Progenitor cell of endocrine pancreas (in vitro differentiated cells): ENCODE results near the gene CMTM6. TPM values are rescaled to one million over a fixed set of nuclear protein-coding genes. Genes with fewer than 3 reads are reported as not detected.
"Not testable (repeated sequence)": the region's sequence is repeated elsewhere in the genome, so short reads cannot be mapped to it uniquely, and the experiment has no call there.

Experiments
- DNase-seq: peaks from one replicate; pipeline ENCODE4 v3.0.0; 2021; ENCODE audit warnings: low spot score; ENCODE audit not compliant: unreplicated experiment
- H3K27ac Mint-ChIP-seq: 2 replicates; pipeline ENCODE4 v1.8.0; 2021; ENCODE audit warnings: mild to moderate bottlenecking, moderate library complexity, mixed read lengths
- H3K27me3 Mint-ChIP-seq: 2 replicates; pipeline ENCODE4 v1.8.0; 2021; ENCODE audit warnings: mixed read lengths
- H3K36me3 Mint-ChIP-seq: 2 replicates; pipeline ENCODE4 v1.8.0; 2022; ENCODE audit warnings: mixed read lengths; ENCODE audit not compliant: insufficient read depth
- H3K4me1 Mint-ChIP-seq: 2 replicates; pipeline ENCODE4 v1.8.0; 2021; ENCODE audit warnings: low read depth, mixed read lengths
- H3K4me3 Mint-ChIP-seq: 2 replicates; pipeline ENCODE4 v1.8.0; 2021; ENCODE audit warnings: low read depth, mild to moderate bottlenecking, moderate library complexity, mixed read lengths
- H3K9me3 Mint-ChIP-seq: 2 replicates; pipeline ENCODE4 v1.8.0; 2021; ENCODE audit warnings: low read depth, mixed read lengths
- total RNA-seq: library from RNA; stranded (reverse); gene quantifications from 2 replicates; pipeline ENCODE4 v1.2.1, GENCODE V29; 2021
- TF ChIP-seq, protein P1 (sequence below): fragments of 200-600 bp; sonication (generic); IDR thresholded peaks from one replicate; pipeline ENCODE4 v1.5.0; 2021; ENCODE audit warnings: antibody characterized with exemption, mild to moderate bottlenecking; ENCODE audit not compliant: unreplicated experiment

CMTM6 gene
- total RNA-seq, 1 donor from 2014 or later, result 52.7 TPM

DNA sequence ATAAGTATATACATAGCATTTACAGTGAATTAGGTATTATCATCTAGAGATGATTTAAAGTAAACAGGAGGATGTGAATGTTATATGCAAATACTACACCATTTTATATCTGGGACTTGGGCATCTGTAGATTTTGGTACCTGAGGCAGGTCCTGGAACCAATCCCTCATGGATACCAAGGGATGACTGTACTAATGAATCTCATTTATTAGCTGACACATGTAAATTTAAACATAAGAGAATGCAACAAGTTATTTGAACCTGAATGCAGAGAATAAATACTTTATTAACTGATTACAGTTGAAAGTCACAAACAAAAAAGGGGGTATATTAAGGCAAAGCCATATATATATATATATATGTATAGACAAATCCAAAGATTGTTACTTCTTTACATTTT is 23.1 kb upstream of the CMTM6 start:
- no peak overlapping the region for H3K27ac Mint-ChIP-seq
- no peaks in the 10 kb centered on the region for H3K27me3 Mint-ChIP-seq
- peaks cover 7% of the 10 kb centered on the region for H3K4me1 Mint-ChIP-seq
- H3K36me3 Mint-ChIP-seq, result peaks cover 41% of the 10 kb centered on the region
- H3K9me3 Mint-ChIP-seq, result peaks cover 3% of the 10 kb centered on the region
- TF ChIP-seq, protein P1, sequence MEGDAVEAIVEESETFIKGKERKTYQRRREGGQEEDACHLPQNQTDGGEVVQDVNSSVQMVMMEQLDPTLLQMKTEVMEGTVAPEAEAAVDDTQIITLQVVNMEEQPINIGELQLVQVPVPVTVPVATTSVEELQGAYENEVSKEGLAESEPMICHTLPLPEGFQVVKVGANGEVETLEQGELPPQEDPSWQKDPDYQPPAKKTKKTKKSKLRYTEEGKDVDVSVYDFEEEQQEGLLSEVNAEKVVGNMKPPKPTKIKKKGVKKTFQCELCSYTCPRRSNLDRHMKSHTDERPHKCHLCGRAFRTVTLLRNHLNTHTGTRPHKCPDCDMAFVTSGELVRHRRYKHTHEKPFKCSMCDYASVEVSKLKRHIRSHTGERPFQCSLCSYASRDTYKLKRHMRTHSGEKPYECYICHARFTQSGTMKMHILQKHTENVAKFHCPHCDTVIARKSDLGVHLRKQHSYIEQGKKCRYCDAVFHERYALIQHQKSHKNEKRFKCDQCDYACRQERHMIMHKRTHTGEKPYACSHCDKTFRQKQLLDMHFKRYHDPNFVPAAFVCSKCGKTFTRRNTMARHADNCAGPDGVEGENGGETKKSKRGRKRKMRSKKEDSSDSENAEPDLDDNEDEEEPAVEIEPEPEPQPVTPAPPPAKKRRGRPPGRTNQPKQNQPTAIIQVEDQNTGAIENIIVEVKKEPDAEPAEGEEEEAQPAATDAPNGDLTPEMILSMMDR, result no peak
- no peak for DNase-seq
- H3K4me3 Mint-ChIP-seq, result no peak overlapping the region

DNA sequence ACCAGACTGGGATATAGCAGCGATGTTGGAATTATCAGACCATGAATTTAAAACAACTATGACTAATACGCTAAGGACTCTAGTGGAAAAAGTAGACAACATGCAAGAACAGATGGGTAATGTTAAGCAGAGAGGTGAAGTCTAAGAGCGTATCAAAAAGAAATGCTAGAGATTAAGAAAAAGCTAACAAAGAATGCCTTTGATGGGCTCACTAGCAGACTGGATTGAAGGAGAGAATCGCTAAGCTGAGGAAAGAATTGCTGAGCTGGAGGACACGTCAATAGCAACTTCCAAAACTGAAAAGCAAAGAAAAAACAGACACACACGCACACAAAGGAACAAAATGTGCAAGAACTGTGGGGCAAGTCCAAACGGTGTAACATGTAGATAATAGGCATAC is 20.0 kb upstream of the CMTM6 start:
- peaks cover 7% of the 10 kb centered on the region for H3K4me1 Mint-ChIP-seq
- H3K27ac Mint-ChIP-seq, result peak overlapping the region; percentile 51
- no peak overlapping the region for H3K4me3 Mint-ChIP-seq
- no peak for DNase-seq
- H3K27me3 Mint-ChIP-seq, result no peaks in the 10 kb centered on the region
- H3K36me3 Mint-ChIP-seq, result peaks cover 34% of the 10 kb centered on the region
- TF ChIP-seq, protein P1, result no peak
- H3K9me3 Mint-ChIP-seq, result peaks cover 3% of the 10 kb centered on the region

DNA sequence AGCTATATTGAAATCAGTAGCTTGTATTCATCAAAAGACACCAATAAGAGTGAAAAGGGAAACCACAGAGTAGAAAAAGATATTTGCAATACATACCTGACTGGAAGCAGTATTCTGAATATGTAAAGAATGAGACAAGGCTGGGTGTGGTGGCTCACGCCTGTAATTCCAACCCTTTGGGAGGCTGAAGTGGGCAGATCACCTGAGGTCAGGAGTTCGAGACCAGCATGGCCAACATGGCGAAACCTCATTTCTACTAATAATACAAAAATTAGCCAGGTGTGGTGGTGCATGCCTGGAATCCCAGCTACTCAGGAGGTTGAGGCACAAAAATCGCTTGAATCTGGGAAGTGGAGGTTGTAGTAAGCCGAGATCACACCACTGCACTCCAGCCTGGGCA is 16.3 kb upstream of the CMTM6 start:
- not testable (repeated sequence) for H3K4me3 Mint-ChIP-seq, H3K27ac Mint-ChIP-seq
- peaks cover 18% of the 10 kb centered on the region for H3K36me3 Mint-ChIP-seq

GRCh38 chr3:32516751-32517150 is 14.1 kb upstream of the CMTM6 start:
- H3K27me3 Mint-ChIP-seq, H3K27ac Mint-ChIP-seq, H3K36me3 Mint-ChIP-seq, DNase-seq, H3K9me3 Mint-ChIP-seq, H3K4me1 Mint-ChIP-seq, H3K4me3 Mint-ChIP-seq: not testable (repeated sequence)

More for the DNA sequence above, 16.3 kb upstream of the CMTM6 start:
- not testable (repeated sequence) for H3K9me3 Mint-ChIP-seq, H3K27me3 Mint-ChIP-seq, H3K4me1 Mint-ChIP-seq, DNase-seq

- H3K4me1 Mint-ChIP-seq, result peaks cover 5% of the 10 kb centered on the region
- no peak overlapping the region for H3K27ac Mint-ChIP-seq
- no peak for DNase-seq
- no peaks in the 10 kb centered on the region for H3K27me3 Mint-ChIP-seq
- no peaks in the 10 kb centered on the region for H3K9me3 Mint-ChIP-seq
- H3K4me3 Mint-ChIP-seq, result no peak overlapping the region
- TF ChIP-seq, protein P1, result no peak
- no peaks in the 10 kb centered on the region for H3K36me3 Mint-ChIP-seq
Observed at GRCh38 chr3:32511005-32511404, 8.4 kb upstream of the CMTM6 start.

DNA sequence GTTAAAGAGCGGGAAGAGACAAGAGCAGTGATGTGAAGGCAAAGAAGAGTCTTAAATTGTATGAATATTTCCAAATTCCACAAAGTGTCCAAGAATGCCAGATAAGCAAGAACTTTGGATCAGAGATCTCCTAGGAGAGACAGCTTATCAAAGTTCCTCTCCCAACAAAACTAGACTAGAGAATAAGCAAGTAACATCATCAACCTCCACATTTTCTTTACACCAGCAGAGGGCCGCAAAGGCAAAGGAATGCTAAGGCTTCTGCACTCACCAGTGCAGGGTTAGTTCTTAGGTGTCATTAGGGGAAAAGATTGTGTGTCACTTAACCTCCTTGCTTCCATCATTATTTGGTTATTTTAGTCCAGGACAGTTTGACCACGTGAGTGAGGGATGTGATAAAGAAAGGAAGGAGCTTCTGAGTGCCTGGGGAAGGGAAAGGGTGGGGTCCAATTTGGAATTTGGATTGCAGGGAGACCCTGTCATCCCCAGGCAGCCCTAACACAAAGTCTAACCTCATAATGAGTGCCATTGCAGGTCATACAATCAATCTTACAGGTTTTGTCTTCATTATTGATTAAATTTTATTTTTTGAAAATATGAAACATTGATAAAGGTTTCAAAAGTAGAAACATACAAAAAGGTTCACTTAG is 7.5 kb upstream of the CMTM6 start:
- no peaks in the 10 kb centered on the region for H3K27me3 Mint-ChIP-seq
- TF ChIP-seq, protein P1, result peak; percentile 80
- peaks cover 5% of the 10 kb centered on the region for H3K4me1 Mint-ChIP-seq
- H3K36me3 Mint-ChIP-seq, result no peaks in the 10 kb centered on the region
- H3K4me3 Mint-ChIP-seq, result no peak overlapping the region
- H3K27ac Mint-ChIP-seq, result no peak overlapping the region
- no peaks in the 10 kb centered on the region for H3K9me3 Mint-ChIP-seq
- DNase-seq, result peak; percentile 34
